SK-N-SH treated with all-trans-retinoic acid at 6 μM for 48 hours (cell line): Measurements from ENCODE around the gene ARVCF.

Experiments used
- ATAC-seq: fragments of 200-7000 bp; cut with Tn5 transposase; 3 replicates; pipeline ENCODE4 v1.9.1; 2020; ENCODE audit warnings: mild to moderate bottlenecking, moderate library complexity
- ARNTL ChIP-seq: fragments of 450-650 bp; formaldehyde crosslinking; IDR thresholded peaks from 2 replicates; pipeline ENCODE4 v1.5.0; 2020; ENCODE audit warnings: low read depth, mild to moderate bottlenecking, moderate library complexity, borderline replicate concordance
- BACH2 ChIP-seq: fragments of 250-450 bp; sonication (Bioruptor Pico); IDR thresholded peaks from 2 replicates; pipeline ENCODE4 v1.9.0; 2021; ENCODE audit warnings: mild to moderate bottlenecking, borderline replicate concordance
- CSDC2 ChIP-seq: fragments of 250-450 bp; sonication (Bioruptor Pico); IDR thresholded peaks from 2 replicates; pipeline ENCODE4 v1.5.0; 2020; ENCODE audit warnings: mild to moderate bottlenecking, moderate library complexity
- ESRRG ChIP-seq: fragments of 250-450 bp; sonication (Bioruptor Pico); IDR thresholded peaks from 2 replicates; pipeline ENCODE4 v1.6.1; 2021; ENCODE audit warnings: mild to moderate bottlenecking
- ISL1 ChIP-seq: fragments of 250-450 bp; sonication (Bioruptor Pico); IDR thresholded peaks from 2 replicates; pipeline ENCODE4 v2.1.2; 2022; ENCODE audit warnings: mild to moderate bottlenecking, moderate library complexity
- PPARA ChIP-seq: fragments of 250-450 bp; sonication (Bioruptor Pico); IDR thresholded peaks from 2 replicates; pipeline ENCODE4 v1.5.0; 2020; ENCODE audit warnings: mild to moderate bottlenecking, borderline replicate concordance
- RARB ChIP-seq: fragments of 250-450 bp; sonication (Bioruptor Pico); IDR thresholded peaks from 2 replicates; pipeline ENCODE4 v1.8.0; 2021; ENCODE audit warnings: mild to moderate bottlenecking, moderate library complexity
- SNAI2 ChIP-seq: fragments of 250-450 bp; sonication (Bioruptor Pico); IDR thresholded peaks from 2 replicates; pipeline ENCODE4 v1.5.0; 2020; ENCODE audit warnings: mild to moderate bottlenecking, moderate library complexity
- TCF4 ChIP-seq: fragments of 250-450 bp; sonication (Bioruptor Pico); IDR thresholded peaks from 2 replicates; pipeline ENCODE4 v1.8.0; 2021; ENCODE audit warnings: mild to moderate bottlenecking, moderate library complexity, borderline replicate concordance
- TOX ChIP-seq: fragments of 250-450 bp; sonication (Bioruptor Pico); IDR thresholded peaks from 2 replicates; pipeline ENCODE4 v1.8.0; 2021; ENCODE audit warnings: mild to moderate bottlenecking, moderate library complexity, borderline replicate concordance
- ZC3H10 ChIP-seq: fragments of 250-450 bp; sonication (Bioruptor Pico); IDR thresholded peaks from 2 replicates; pipeline ENCODE4 v1.5.1; 2021; ENCODE audit warnings: mild to moderate bottlenecking, moderate library complexity
- ZFP30 ChIP-seq: fragments of 450-650 bp; formaldehyde crosslinking; IDR thresholded peaks from 2 replicates; pipeline ENCODE4 v1.5.0; 2022; ENCODE audit warnings: mild to moderate bottlenecking, moderate library complexity
- ZNF565 ChIP-seq: fragments of 450-650 bp; formaldehyde crosslinking; conservative IDR thresholded peaks from 2 replicates; pipeline ENCODE4 v1.5.0; 2020; ENCODE audit warnings: low read depth, mild to moderate bottlenecking, moderate library complexity
- ZNF8 ChIP-seq: fragments of 450-650 bp; formaldehyde crosslinking; IDR thresholded peaks from 2 replicates; pipeline ENCODE4 v1.5.0; 2020; ENCODE audit warnings: mild to moderate bottlenecking, moderate library complexity
- TF ChIP-seq, protein P1 (sequence below): fragments of 250-450 bp; sonication (Bioruptor Pico); IDR thresholded peaks from 2 replicates; pipeline ENCODE4 v1.5.0; 2020; ENCODE audit warnings: mild to moderate bottlenecking, moderate library complexity
- TF ChIP-seq, protein P2 (sequence below): fragments of 250-450 bp; sonication (Bioruptor Pico); IDR thresholded peaks from 2 replicates; pipeline ENCODE4 v1.8.0; 2020; ENCODE audit warnings: mild to moderate bottlenecking, moderate library complexity, borderline replicate concordance
- TF ChIP-seq, protein P3 (sequence below): fragments of 250-450 bp; sonication (Bioruptor Pico); IDR thresholded peaks from 2 replicates; pipeline ENCODE4 v1.5.1; 2020; ENCODE audit warnings: low read depth, mild to moderate bottlenecking, moderate library complexity
- TF ChIP-seq, protein P4 (sequence below): fragments of 250-450 bp; sonication (Bioruptor Pico); IDR thresholded peaks from 2 replicates; pipeline ENCODE4 v1.5.1; 2021; ENCODE audit warnings: mild to moderate bottlenecking, moderate library complexity

The ARVCF gene

DNA sequence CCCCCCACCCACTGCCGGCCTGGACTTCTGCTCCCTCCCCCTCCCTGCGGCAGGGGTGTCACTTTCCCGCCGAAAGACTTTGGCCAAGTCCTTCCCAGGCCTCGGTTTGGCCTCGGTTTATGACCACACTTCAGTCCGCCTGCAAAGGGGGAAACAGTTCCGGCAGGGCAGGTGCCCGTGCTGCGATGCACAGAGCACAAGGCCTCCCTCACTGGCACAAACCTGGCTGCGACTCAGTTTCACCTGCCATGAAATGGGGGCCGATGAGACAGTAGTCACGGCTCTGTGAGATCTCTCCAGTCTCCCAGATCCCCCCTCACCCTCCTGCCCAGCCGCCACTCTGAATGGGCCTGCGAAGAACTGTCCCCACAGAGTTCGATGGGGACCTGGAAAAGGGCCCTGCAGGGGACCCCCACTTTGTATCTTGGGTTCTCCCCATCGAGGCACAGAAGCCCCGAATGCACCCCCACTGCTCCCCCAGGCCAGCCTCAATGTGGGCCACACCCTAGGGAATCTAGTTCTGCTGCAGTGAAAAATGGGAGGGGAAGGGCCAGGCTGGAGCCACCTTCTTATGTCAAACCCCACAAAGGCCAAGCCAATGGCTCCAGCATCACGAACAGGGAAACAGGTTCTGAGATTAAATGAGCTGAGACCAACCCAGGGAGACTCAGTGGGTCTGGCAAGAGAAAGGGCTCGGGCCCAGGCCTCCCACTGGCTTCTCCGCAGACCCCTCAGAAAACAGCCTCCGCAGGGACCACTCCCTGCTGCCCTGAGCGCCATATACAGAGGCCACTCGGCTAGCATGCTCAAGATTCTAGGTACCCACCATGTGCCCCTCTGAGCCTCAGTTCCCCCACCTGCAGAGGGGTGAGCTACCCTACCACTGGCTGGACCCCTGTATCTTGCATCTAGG is 29.0 kb downstream of the ARVCF start:
- TF ChIP-seq, protein P1, sequence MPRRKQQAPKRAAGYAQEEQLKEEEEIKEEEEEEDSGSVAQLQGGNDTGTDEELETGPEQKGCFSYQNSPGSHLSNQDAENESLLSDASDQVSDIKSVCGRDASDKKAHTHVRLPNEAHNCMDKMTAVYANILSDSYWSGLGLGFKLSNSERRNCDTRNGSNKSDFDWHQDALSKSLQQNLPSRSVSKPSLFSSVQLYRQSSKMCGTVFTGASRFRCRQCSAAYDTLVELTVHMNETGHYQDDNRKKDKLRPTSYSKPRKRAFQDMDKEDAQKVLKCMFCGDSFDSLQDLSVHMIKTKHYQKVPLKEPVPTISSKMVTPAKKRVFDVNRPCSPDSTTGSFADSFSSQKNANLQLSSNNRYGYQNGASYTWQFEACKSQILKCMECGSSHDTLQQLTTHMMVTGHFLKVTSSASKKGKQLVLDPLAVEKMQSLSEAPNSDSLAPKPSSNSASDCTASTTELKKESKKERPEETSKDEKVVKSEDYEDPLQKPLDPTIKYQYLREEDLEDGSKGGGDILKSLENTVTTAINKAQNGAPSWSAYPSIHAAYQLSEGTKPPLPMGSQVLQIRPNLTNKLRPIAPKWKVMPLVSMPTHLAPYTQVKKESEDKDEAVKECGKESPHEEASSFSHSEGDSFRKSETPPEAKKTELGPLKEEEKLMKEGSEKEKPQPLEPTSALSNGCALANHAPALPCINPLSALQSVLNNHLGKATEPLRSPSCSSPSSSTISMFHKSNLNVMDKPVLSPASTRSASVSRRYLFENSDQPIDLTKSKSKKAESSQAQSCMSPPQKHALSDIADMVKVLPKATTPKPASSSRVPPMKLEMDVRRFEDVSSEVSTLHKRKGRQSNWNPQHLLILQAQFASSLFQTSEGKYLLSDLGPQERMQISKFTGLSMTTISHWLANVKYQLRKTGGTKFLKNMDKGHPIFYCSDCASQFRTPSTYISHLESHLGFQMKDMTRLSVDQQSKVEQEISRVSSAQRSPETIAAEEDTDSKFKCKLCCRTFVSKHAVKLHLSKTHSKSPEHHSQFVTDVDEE (CRISPR knock-in tag) = no peak
- no peak for TF ChIP-seq ZFP30
- TF ChIP-seq RARB (CRISPR knock-in tag) = no peak
- no peak for TF ChIP-seq TCF4 (CRISPR knock-in tag)
- no peak for TF ChIP-seq PPARA (CRISPR knock-in tag)
- no peak for TF ChIP-seq BACH2 (CRISPR knock-in tag)
- TF ChIP-seq ZC3H10 = no peak
- no peak for TF ChIP-seq ESRRG (CRISPR knock-in tag)
- TF ChIP-seq, protein P2, sequence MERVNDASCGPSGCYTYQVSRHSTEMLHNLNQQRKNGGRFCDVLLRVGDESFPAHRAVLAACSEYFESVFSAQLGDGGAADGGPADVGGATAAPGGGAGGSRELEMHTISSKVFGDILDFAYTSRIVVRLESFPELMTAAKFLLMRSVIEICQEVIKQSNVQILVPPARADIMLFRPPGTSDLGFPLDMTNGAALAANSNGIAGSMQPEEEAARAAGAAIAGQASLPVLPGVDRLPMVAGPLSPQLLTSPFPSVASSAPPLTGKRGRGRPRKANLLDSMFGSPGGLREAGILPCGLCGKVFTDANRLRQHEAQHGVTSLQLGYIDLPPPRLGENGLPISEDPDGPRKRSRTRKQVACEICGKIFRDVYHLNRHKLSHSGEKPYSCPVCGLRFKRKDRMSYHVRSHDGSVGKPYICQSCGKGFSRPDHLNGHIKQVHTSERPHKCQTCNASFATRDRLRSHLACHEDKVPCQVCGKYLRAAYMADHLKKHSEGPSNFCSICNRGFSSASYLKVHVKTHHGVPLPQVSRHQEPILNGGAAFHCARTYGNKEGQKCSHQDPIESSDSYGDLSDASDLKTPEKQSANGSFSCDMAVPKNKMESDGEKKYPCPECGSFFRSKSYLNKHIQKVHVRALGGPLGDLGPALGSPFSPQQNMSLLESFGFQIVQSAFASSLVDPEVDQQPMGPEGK (CRISPR knock-in tag) = no peak
- TF ChIP-seq, protein P3, sequence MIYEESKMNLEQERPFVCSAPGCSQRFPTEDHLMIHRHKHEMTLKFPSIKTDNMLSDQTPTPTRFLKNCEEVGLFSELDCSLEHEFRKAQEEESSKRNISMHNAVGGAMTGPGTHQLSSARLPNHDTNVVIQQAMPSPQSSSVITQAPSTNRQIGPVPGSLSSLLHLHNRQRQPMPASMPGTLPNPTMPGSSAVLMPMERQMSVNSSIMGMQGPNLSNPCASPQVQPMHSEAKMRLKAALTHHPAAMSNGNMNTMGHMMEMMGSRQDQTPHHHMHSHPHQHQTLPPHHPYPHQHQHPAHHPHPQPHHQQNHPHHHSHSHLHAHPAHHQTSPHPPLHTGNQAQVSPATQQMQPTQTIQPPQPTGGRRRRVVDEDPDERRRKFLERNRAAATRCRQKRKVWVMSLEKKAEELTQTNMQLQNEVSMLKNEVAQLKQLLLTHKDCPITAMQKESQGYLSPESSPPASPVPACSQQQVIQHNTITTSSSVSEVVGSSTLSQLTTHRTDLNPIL (CRISPR knock-in tag) = no peak
- TF ChIP-seq ARNTL (CRISPR knock-in tag) = no peak
- no peak for ATAC-seq

DNA sequence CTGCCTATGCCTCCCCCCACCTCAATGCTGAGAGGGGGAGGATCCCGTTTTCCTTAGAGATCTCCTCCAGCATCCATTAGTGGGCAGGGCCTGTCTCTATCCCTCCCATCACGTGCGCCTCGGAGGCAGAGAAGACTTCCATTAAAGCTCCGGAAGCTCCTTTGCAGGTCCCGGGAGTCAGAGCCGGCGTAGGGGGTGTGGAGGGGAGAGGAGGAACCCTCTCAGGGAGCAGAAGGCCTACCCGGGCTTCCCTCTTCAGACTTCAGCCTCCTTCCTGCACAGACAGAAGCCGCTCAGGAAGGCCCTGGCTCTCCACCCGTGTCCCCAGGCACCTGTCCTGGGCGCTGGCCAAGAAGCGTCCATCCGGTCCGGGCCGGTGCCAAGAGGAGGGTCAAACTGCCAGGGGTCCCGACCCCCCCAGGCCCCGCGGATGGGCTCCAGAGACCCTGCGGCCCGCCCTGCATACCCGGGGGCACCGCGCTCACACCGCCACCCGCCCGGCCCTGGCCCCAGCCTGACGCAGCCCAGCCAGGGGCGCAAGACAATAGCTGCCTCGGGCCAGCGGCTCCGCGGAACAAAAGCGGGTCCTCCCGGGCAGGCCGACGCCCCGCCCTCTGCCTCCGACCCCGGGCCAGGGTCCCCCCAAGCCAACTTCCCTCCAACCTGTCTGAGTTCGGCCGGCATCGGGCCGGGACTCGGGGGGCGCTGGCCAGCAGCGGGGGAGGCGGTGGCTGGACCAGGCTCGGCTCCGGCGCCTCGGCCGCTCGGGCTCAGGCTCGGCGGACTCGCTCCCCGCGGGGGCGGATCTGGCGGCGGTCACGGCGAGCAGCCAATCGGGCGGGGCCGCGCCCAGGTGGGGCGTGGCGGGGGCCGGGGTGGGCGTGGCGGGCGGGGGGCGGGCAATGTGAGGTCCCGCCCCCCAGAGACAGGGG is 29.9 kb downstream of the ARVCF start:
- TF ChIP-seq TCF4 (CRISPR knock-in tag) = no peak
- TF ChIP-seq TOX = no peak
- TF ChIP-seq, protein P1 (CRISPR knock-in tag) = no peak
- TF ChIP-seq ZNF8 (CRISPR knock-in tag) = no peak
- no peak for TF ChIP-seq BACH2 (CRISPR knock-in tag)
- TF ChIP-seq, protein P4, sequence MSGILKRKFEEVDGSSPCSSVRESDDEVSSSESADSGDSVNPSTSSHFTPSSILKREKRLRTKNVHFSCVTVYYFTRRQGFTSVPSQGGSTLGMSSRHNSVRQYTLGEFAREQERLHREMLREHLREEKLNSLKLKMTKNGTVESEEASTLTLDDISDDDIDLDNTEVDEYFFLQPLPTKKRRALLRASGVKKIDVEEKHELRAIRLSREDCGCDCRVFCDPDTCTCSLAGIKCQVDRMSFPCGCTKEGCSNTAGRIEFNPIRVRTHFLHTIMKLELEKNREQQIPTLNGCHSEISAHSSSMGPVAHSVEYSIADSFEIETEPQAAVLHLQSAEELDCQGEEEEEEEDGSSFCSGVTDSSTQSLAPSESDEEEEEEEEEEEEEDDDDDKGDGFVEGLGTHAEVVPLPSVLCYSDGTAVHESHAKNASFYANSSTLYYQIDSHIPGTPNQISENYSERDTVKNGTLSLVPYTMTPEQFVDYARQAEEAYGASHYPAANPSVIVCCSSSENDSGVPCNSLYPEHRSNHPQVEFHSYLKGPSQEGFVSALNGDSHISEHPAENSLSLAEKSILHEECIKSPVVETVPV = no peak
- no peak for TF ChIP-seq ZNF565 (CRISPR knock-in tag)
- TF ChIP-seq, protein P3 (CRISPR knock-in tag) = no peak
- no peak for TF ChIP-seq CSDC2
- TF ChIP-seq ZFP30 = no peak
- TF ChIP-seq ESRRG (CRISPR knock-in tag) = no peak
- TF ChIP-seq ZC3H10 = no peak
- TF ChIP-seq PPARA (CRISPR knock-in tag) = no peak
- no peak for TF ChIP-seq SNAI2
- TF ChIP-seq ISL1 (CRISPR knock-in tag) = no peak
- peak; percentile 84 for ATAC-seq
